Activated CD8-positive, alpha-beta memory T cell treated with anti-CD3 and anti-CD28 coated beads for 1 hour (primary cell): Measurements from ENCODE around the gene TOR1A.

Experiments
- DNase-seq, 2 donors: peaks; one replicate each; pipeline ENCODE4 v3.0.0-alpha.2; 2020; ENCODE audit warnings: low read depth in 1 of 2; ENCODE audit errors: extremely low read depth in 1 of 2

Gene TOR1A

GRCh38 chr9:129823935-129824601 lies at the start of gene TOR1A:
TSS of gene TOR1A (minus strand) at chr9:129824136. CDS start at chr9:129824085, 51 bp downstream.
- peak; percentile 73 to 88 for DNase-seq

GRCh38 chr9:129871046-129871445 lies 47.1 kb upstream of the TOR1A start:
- no peak for DNase-seq

GRCh38 chr9:129869585-129870501 lies 45.9 kb upstream of the TOR1A start:
- DNase-seq, result no peak

- DNase-seq, result peak; percentile 74 to 88
These were observed 45.0 kb upstream of the TOR1A start for GRCh38 chr9:129868872-129869486.

- no peak for DNase-seq
These were observed 44.3 kb upstream of the TOR1A start for GRCh38 chr9:129868023-129868871.

- DNase-seq, result no peak
These were observed 43.4 kb upstream of the TOR1A start for GRCh38 chr9:129867136-129868022.

- no peak for DNase-seq
These were observed 42.6 kb upstream of the TOR1A start for GRCh38 chr9:129866394-129867135.

- no peak for DNase-seq
These were observed 41.9 kb upstream of the TOR1A start for GRCh38 chr9:129865668-129866320.

GRCh38 chr9:129864991-129865647 lies 41.2 kb upstream of the TOR1A start:
- DNase-seq, result no peak

- DNase-seq, result peak in 1 of 2 donors; percentile 54
These were observed 39.2 kb upstream of the TOR1A start for GRCh38 chr9:129863059-129863690.

GRCh38 chr9:129861447-129861827 lies 37.5 kb upstream of the TOR1A start:
- no peak for DNase-seq

GRCh38 chr9:129860653-129861446 lies 36.9 kb upstream of the TOR1A start:
- DNase-seq, result no peak

GRCh38 chr9:129858167-129858962 lies 34.4 kb upstream of the TOR1A start:
- no peak for DNase-seq

GRCh38 chr9:129857207-129857606 lies 33.3 kb upstream of the TOR1A start:
- no peak for DNase-seq

GRCh38 chr9:129854588-129855110 lies 30.7 kb upstream of the TOR1A start:
- DNase-seq, result no peak

- no peak for DNase-seq
These were observed 29.7 kb upstream of the TOR1A start for GRCh38 chr9:129853614-129854013.
